Measurements from ENCODE around the gene TDP1.

- no peak for TF ChIP-seq POLR2A (IDR thresholded peaks at IDR 0.05)
- TF ChIP-seq POLR2AphosphoS5 (IDR thresholded peaks at IDR 0.05; ENCODE audit: insufficient read depth in 1 of 2, low read depth in 1 of 2) = no peak
Observed at GRCh38 chr14:89955022-89955744, 544 bp upstream of the TDP1 start.

Data from vagina (tissue), 2 donors.